H1 (cell line): ENCODE measurements around the gene ZNF48. TPM values are rescaled to one million over a fixed set of nuclear protein-coding genes. Genes with fewer than 3 reads are reported as not detected.

Experiments
- CTCF ChIA-PET: fragments of 300-600 bp; sonication (Branson Sonifier 250); formaldehyde crosslinking; loops from one replicate; lab custom pipeline; 2021; ENCODE audit not compliant: partially characterized antibody; lab: Charles Lee
- POLR2A ChIA-PET: fragments of 300-600 bp; sonication (Branson Sonifier 250); formaldehyde crosslinking; loops from one replicate; lab custom pipeline; 2021; ENCODE audit warnings: inconsistent platforms; ENCODE audit not compliant: partially characterized antibody; lab: Charles Lee
- DNase-seq, 2 experiments: peaks; one replicate each; pipeline versions ENCODE4 v3.0.0 to v3.0.0-alpha.2; 2010 to 2022; ENCODE audit warnings: low spot score in 2 of 2, low read depth in 1 of 2, mixed read lengths in 1 of 2
- FAIRE-seq: peaks from 2 replicates; lab custom pipeline; 2011; peaks lifted over from hg19 to GRCh38; lab: Jason Lieb, UNC
- H2AFZ ChIP-seq: 2 replicates; pipeline ENCODE4 v1.8.1; 2012; ENCODE audit warnings: low read length, inconsistent platforms
- H2AK5ac ChIP-seq: 2 replicates; pipeline ENCODE4 v1.6.1; 2013; ENCODE audit warnings: low read depth, low read length
- H2BK120ac ChIP-seq: replicated peaks from 2 replicates; pipeline ENCODE3; 2013; ENCODE audit warnings: low read depth, low read length, inconsistent platforms
- H2BK12ac ChIP-seq: 2 replicates; pipeline ENCODE4 v1.6.1; 2013; ENCODE audit warnings: low read depth, low read length
- H2BK15ac ChIP-seq: 2 replicates; pipeline ENCODE4 v1.6.1; 2013; ENCODE audit warnings: low read length
- H2BK20ac ChIP-seq: 2 replicates; pipeline ENCODE4 v1.6.1; 2013; ENCODE audit warnings: low read length
- H2BK5ac ChIP-seq: 2 replicates; pipeline ENCODE4 v1.6.1; 2013; ENCODE audit warnings: low read depth, low read length
- H3K14ac ChIP-seq: 2 replicates; pipeline ENCODE4 v1.6.1; 2013; ENCODE audit warnings: inconsistent platforms; ENCODE audit not compliant: insufficient read length
- H3K18ac ChIP-seq: 2 replicates; pipeline ENCODE4 v1.6.1; 2013; ENCODE audit warnings: low read length; ENCODE audit errors: extremely low read depth
- H3K23ac ChIP-seq: 2 replicates; pipeline ENCODE4 v1.6.1; 2013; ENCODE audit warnings: inconsistent platforms; ENCODE audit not compliant: insufficient read length
- H3K23me2 ChIP-seq: 2 replicates; pipeline ENCODE4 v1.6.1; 2013; ENCODE audit warnings: low read depth, low read length
- H3K27ac ChIP-seq: 2 replicates; pipeline ENCODE4 v1.6.1; 2011; ENCODE audit warnings: low read depth, low read length, inconsistent platforms
- H3K27me3 ChIP-seq, 4 experiments: replicated peaks in 1 of 4; 1 replicate in 1 of 4; 2 replicates in 3 of 4; pipeline versions ENCODE4 v1.6.1 to v1.8.1; 2011 to 2013; ENCODE audit warnings: low read length in 3 of 4, mild to moderate bottlenecking in 3 of 4, inconsistent platforms in 2 of 4, mixed read lengths in 2 of 4, moderate library complexity in 1 of 4; ENCODE audit not compliant: control insufficient read depth in 3 of 4, insufficient read depth in 3 of 4; ENCODE audit errors: extremely low read depth in 1 of 4
- H3K36me3 ChIP-seq, 4 experiments: 2 replicates each; pipeline versions ENCODE4 v1.6.1 to v1.8.1; 2011 to 2013; ENCODE audit warnings: mild to moderate bottlenecking in 4 of 4, low read length in 3 of 4, moderate library complexity in 2 of 4, control low read depth in 1 of 4, inconsistent platforms in 1 of 4; ENCODE audit not compliant: insufficient read depth in 4 of 4, control insufficient read depth in 2 of 4
- H3K4ac ChIP-seq: replicated peaks from 2 replicates; pipeline ENCODE3; 2013; ENCODE audit warnings: low read length, low read depth, mixed read lengths, inconsistent platforms; ENCODE audit not compliant: insufficient read length
- H3K4me1 ChIP-seq, 4 experiments: replicated peaks in 1 of 4; 1 replicate in 1 of 4; 2 replicates in 3 of 4; pipeline versions ENCODE4 v1.6.1 to v1.8.1; 2011 to 2013; ENCODE audit warnings: low read length in 3 of 4, inconsistent platforms in 2 of 4, mixed read lengths in 1 of 4; ENCODE audit not compliant: insufficient read depth in 4 of 4, control insufficient read depth in 3 of 4
- H3K4me2 ChIP-seq, 2 experiments: 2 replicates each; pipeline versions ENCODE4 v1.6.1 to v1.8.1; 2011 to 2013; ENCODE audit warnings: low read depth in 2 of 2, low read length in 2 of 2, control low read depth in 1 of 2, inconsistent platforms in 1 of 2, mild to moderate bottlenecking in 1 of 2; ENCODE audit not compliant: insufficient read depth in 1 of 2
- H3K4me3 ChIP-seq, 4 experiments: fragments of 200-600, 300-600 bp in 1 of 4; sonication (generic), shearing (Covaris generic), sonication (Bioruptor Twin) in 1 of 4; 2 replicates each; pipeline versions ENCODE4 v1.5.1 to v1.8.1; 2011 to 2016; ENCODE audit warnings: low read length in 4 of 4, low read depth in 3 of 4, control low read depth in 2 of 4, inconsistent platforms in 2 of 4, mild to moderate bottlenecking in 2 of 4, mixed read lengths in 1 of 4, moderate library complexity in 1 of 4; ENCODE audit not compliant: insufficient read depth in 2 of 4; ENCODE audit errors: extremely low read depth in 1 of 4
- H3K56ac ChIP-seq: replicated peaks from 2 replicates; pipeline ENCODE3; 2013; ENCODE audit warnings: low read depth, mild to moderate bottlenecking, mixed read lengths, low read length, inconsistent platforms; ENCODE audit not compliant: insufficient read length
- H3K79me1 ChIP-seq: 2 replicates; pipeline ENCODE4 v1.6.1; 2013; ENCODE audit warnings: low read depth, low read length, control low read depth
- H3K79me2 ChIP-seq, 2 experiments: 2 replicates each; pipeline versions ENCODE4 v1.6.1 to v1.8.1; 2012 to 2013; ENCODE audit warnings: low read length in 2 of 2, mild to moderate bottlenecking in 2 of 2, inconsistent platforms in 1 of 2; ENCODE audit not compliant: insufficient read depth in 2 of 2, control insufficient read depth in 1 of 2
- H3K9ac ChIP-seq, 4 experiments: replicated peaks in 1 of 4; 1 replicate in 1 of 4; 2 replicates in 3 of 4; pipeline versions ENCODE4 v1.6.1 to v1.8.1; 2011 to 2013; ENCODE audit warnings: low read depth in 3 of 4, low read length in 3 of 4, control low read depth in 2 of 4, mild to moderate bottlenecking in 2 of 4, moderate library complexity in 2 of 4, inconsistent platforms in 1 of 4; ENCODE audit errors: extremely low read depth in 1 of 4
- H3K9me3 ChIP-seq, 2 experiments: 2 replicates each; pipeline versions ENCODE4 v1.6.1 to v1.8.1; 2012 to 2013; ENCODE audit warnings: mild to moderate bottlenecking in 2 of 2, moderate library complexity in 2 of 2, control low read depth in 1 of 2, inconsistent platforms in 1 of 2, low read depth in 1 of 2, low read length in 1 of 2, mixed read lengths in 1 of 2; ENCODE audit not compliant: insufficient read depth in 2 of 2
- H4K20me1 ChIP-seq, 2 experiments: replicated peaks in 1 of 2; 2 replicates each; pipeline versions ENCODE3 to v1.8.1; 2011 to 2013; ENCODE audit warnings: inconsistent platforms in 2 of 2, low read length in 2 of 2, mild to moderate bottlenecking in 1 of 2; ENCODE audit not compliant: insufficient read depth in 2 of 2, control insufficient read depth in 1 of 2
- H4K5ac ChIP-seq: 2 replicates; pipeline ENCODE4 v1.6.1; 2013; ENCODE audit warnings: low read length, low read depth, mixed read lengths, inconsistent platforms; ENCODE audit not compliant: insufficient read length
- H4K8ac ChIP-seq: 2 replicates; pipeline ENCODE4 v1.8.0; 2013; ENCODE audit warnings: mild to moderate bottlenecking, moderate library complexity, low read length, inconsistent platforms; ENCODE audit not compliant: insufficient read depth; ENCODE audit errors: extremely low read depth
- H4K91ac ChIP-seq: replicated peaks from 2 replicates; pipeline ENCODE3; 2013; ENCODE audit warnings: low read length, mixed read lengths, inconsistent platforms; ENCODE audit not compliant: insufficient read length
- HDAC6 ChIP-seq: IDR thresholded peaks from one replicate; pipeline ENCODE4 v1.7.1; 2012; ENCODE audit warnings: low read depth, mild to moderate bottlenecking, inconsistent platforms, low read length, moderate library complexity
- SIN3A ChIP-seq, 2 experiments: IDR thresholded peaks in 1 of 2; conservative IDR thresholded peaks in 1 of 2; 2 replicates each; pipeline ENCODE4 v1.6.1; 2011 to 2012; ENCODE audit warnings: low read length in 2 of 2, improper control_type of control experiment in 1 of 2, low read depth in 1 of 2, mild to moderate bottlenecking in 1 of 2
- WGBS, 2 experiments: shearing (Covaris generic) in 1 of 2; methylation state at CpG; one replicate each; pipeline versions ENCODE4 v1.1.6 to v1.1.7; 2013 to 2015; ENCODE audit warnings: low lambda C conversion rate in 2 of 2, mixed read lengths in 2 of 2, inconsistent platforms in 1 of 2, low coverage in 1 of 2, missing lambda C conversion rate in 1 of 2; ENCODE audit not compliant: insufficient replicate concordance in 2 of 2, insufficient coverage in 1 of 2, insufficient read length in 1 of 2; ENCODE audit errors: extremely low coverage in 1 of 2, missing lambda C conversion rate in 1 of 2; 5-methylcytosine and 5-hydroxymethylcytosine counted together
- polyA plus RNA-seq, 7 experiments: library from polyadenylated mRNA; depleted of rRNA in 3 of 7; stranded (reverse) in 5 of 7; unstranded in 2 of 7; fragments of >200 nt in 5 of 7; fragments of 200-250 nt in 2 of 7; gene quantifications; 1 replicate in 5 of 7; 2 replicates in 1 of 7; 4 replicates in 1 of 7; pipeline versions ENCODE4 v1.2.1 to v1.2.3, GENCODE V29; 2011 to 2013; ENCODE audit warnings: missing spikeins in 2 of 7, mixed read lengths in 2 of 7
- total RNA-seq: library from RNA; stranded (reverse); fragmentation: NEBNext Ultra II Directional; extraction: Animal tissue kit (Norgen Biotek cat#: 25700); gene quantifications from 2 replicates; pipeline ENCODE4 v1.2.1, GENCODE V29; 2021

The ZNF48 gene
- total and polyA plus RNA-seq, 2 of the 8 experiments (the other 6 are each of a cell fraction or from before 2014, with no cell fraction given), result 30.4 to 41.2 TPM

DNA sequence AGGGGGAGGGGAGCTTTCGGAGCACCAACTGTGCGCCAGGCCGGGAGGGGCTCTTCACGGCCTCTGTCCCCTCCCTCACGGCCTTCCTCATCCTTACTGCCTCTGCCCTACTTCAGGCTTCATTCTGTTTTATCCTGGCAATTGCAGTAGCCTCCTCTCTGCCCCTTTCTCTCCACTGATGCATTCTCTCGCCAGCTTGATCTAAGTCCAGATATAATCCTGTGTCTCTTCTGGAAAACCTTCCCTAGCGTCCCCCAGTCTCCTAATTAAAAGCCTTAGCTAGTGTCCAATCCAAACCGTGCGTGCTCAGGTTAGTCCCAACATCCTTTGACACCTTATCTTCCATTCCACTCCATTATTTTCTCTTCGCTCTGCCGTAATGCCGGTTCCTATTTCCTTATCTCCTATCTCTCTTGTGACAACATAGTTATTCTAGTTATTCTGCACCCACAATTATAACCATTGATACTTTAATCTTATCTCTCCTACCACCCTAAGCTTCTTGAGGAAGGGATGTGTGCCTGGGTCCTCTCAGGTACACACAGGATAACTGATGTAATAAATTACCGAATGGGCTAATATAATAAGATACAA lies 869 bp downstream of the ZNF48 start:
- CTCF ChIA-PET, result interaction anchor here (0.6 to 2.4 kb wide), 16 partner anchors 11 to 220 kb away, joined by 3 to 20 read pairs (median 5); partner anchors contain the start of gene ZNF771
- peak overlapping the region; percentile 88; the same call in 1 of the 2 replicates for H3K27ac ChIP-seq

More for the DNA sequence above, 869 bp downstream of the ZNF48 start:
- peak overlapping the region; percentile 60; the same call in 1 of the 2 replicates for H3K18ac ChIP-seq
- peak overlapping the region; percentile 88 for H4K91ac ChIP-seq
- 33% methylated on average over 10 of the region's 13 CpGs; no CpG with 5 or more reads in 1 of the 2 experiments for WGBS, 2 experiments
- H2AFZ ChIP-seq, result no peak overlapping the region
- H3K23me2 ChIP-seq, result peaks cover 11% of the 10 kb centered on the region; the same call in 1 of the 2 replicates
- POLR2A ChIA-PET, result interaction anchor here (0.6 to 12.6 kb wide), 16 partner anchors 11 to 299 kb away, joined by 3 to 151 read pairs (median 5); partner anchors contain the start of genes CD2BP2, DCTPP1, MYL11 and SEPTIN1
- peaks cover 0 to 15% (median 9%) of the 10 kb centered on the region in 4 experiments; a peak in 6 of 7 replicates for H3K4me1 ChIP-seq
- H3K4me2 ChIP-seq, result peak overlapping the region; percentile 93 to 94
- H3K56ac ChIP-seq, result peak overlapping the region; percentile 77
- no peak overlapping the region for H2BK12ac ChIP-seq
- H3K27me3 ChIP-seq, result no peaks in the 10 kb centered on the region
- H2AK5ac ChIP-seq, result peak overlapping the region; percentile 65; the same call in 1 of the 2 replicates
- H4K5ac ChIP-seq, result peak overlapping the region; percentile 33
- no peaks in the 10 kb centered on the region; the same call in 1 of the 2 replicates for H3K79me1 ChIP-seq
- H2BK5ac ChIP-seq, result peak overlapping the region; percentile 75; the same call in 1 of the 2 replicates
- no peak overlapping the region for H2BK20ac ChIP-seq
- H2BK120ac ChIP-seq, result no peak overlapping the region
- H3K4ac ChIP-seq, result peak overlapping the region; percentile 45
- no peak overlapping the region for H3K23ac ChIP-seq
- DNase-seq, result no peak
- H3K9me3 ChIP-seq, result no peaks in the 10 kb centered on the region
- H3K4me3 ChIP-seq, result peak overlapping the region; percentile 72 to 98 (median 92)
- peaks cover 12 to 17% of the 10 kb centered on the region in 2 experiments for H4K20me1 ChIP-seq
- H2BK15ac ChIP-seq, result no peak overlapping the region
- peak overlapping the region; percentile 85; the same call in 1 of the 2 replicates for H4K8ac ChIP-seq
- peaks cover 5 to 21% of the 10 kb centered on the region in 2 experiments; a peak in 2 of 4 replicates for H3K79me2 ChIP-seq
- H3K9ac ChIP-seq, result peak overlapping the region; percentile 89 to 98 (median 90)
- TF ChIP-seq HDAC6, result no peak
- TF ChIP-seq SIN3A (conservative IDR thresholded peaks at IDR 0.05 in 1 of 2, IDR thresholded peaks at IDR 0.05 in 1 of 2; ENCODE audit: low read depth in 1 of 2, low read length in 2 of 2), result 0 out of 4 replicates have a peak, but pooled peaks of 1 of the 2 experiments have one; percentile 11
- TF ChIP-seq, all 59 proteins: peak for 1
- Histone ChIP-seq H3K36me3 (peaks cover 4 to 21% (median 14%) of the 10 kb centered on the region in 4 experiments; a peak in 6 of 8 replicates), H3K14ac (no peak overlapping the region)
- FAIRE-seq, result no peak
